ENCODE measurements around the gene RAB3D. TPM values are rescaled to one million over a fixed set of nuclear protein-coding genes. Genes with fewer than 3 reads are reported as not detected.
"Not testable (repeated sequence)": the region's sequence is repeated elsewhere in the genome, so short reads cannot be mapped to it uniquely, and the experiment has no call there.

Gene RAB3D
- total and polyA plus RNA-seq, 5 experiments from 2014 or later = 0.80 to 4.9 (median 1.4) TPM

GRCh38 chr19:11347546-11348039, 8.1 kb upstream of the RAB3D start:
- Mint-ChIP-seq H3K27me3 (no peaks in the 10 kb centered on the region), H3K4me1 (peaks cover 20 to 36% (median 33%) of the 10 kb centered on the region in 4 donors), H3K9me3 (peaks cover 0 to 7% (median 0%) of the 10 kb centered on the region in 9 donors), H3K4me3 (peak overlapping the region; percentile 89 to 99 (median 94)), H3K27ac (peak overlapping the region in 4 of 10 donors; percentile 29 to 92 (median 65)), H3K36me3 (peaks cover 0 to 3% (median 0%) of the 10 kb centered on the region in 3 donors)
- no peak for ATAC-seq
- no peak for DNase-seq
- POLR2A ChIA-PET = interaction anchor here (0.5 to 1.9 kb wide), 5 partner anchors 13 to 844 kb away, joined by 3 to 40 read pairs (median 6); partner anchors contain the start of gene SWSAP1

GRCh38 chr19:11346104-11346940, 6.9 kb upstream of the RAB3D start, which contains the start of the genes CCDC159 and TMEM205:
Gene CCDC159 (plus strand): TSS chr19:11346519. CDS start chr19:11346607, 88 bp downstream.
Gene TMEM205 (minus strand): TSS chr19:11346268. CDS start chr19:11345619, 649 bp downstream.
- POLR2A ChIA-PET = interaction anchor here (0.5 to 1.9 kb wide), 10 partner anchors 9 to 510 kb away, joined by 3 to 40 read pairs (median 4); partner anchors contain the start of genes ODAD3, PRKCSH, SWSAP1 and TMED1
- Mint-ChIP-seq H3K27ac (peak within 1 kb of the TSS; percentile 85 to 98 (median 92)), H3K36me3 (peaks cover 0 to 5% (median 0%) of the 10 kb centered on the region in 3 donors), H3K4me3 (peak within 1 kb of the TSS; percentile 89 to 99 (median 94)), H3K4me1 (peaks cover 20 to 36% (median 33%) of the 10 kb centered on the region in 4 donors), H3K27me3 (no peaks in the 10 kb centered on the region), H3K9me3 (peaks cover 0 to 7% (median 0%) of the 10 kb centered on the region in 9 donors)
- ATAC-seq = peak; percentile 97 to 99
- DNase-seq = peak; percentile 88 to 99 (median 98)

- Mint-ChIP-seq H3K4me1 (peaks cover 17 to 36% (median 33%) of the 10 kb centered on the region in 4 donors), H3K27ac (peak overlapping the region; percentile 31 to 95 (median 90)), H3K9me3 (peaks cover 0 to 7% (median 0%) of the 10 kb centered on the region in 9 donors), H3K27me3 (no peaks in the 10 kb centered on the region), H3K4me3 (peak overlapping the region; percentile 89 to 99 (median 94)), H3K36me3 (peaks cover 0 to 5% (median 0%) of the 10 kb centered on the region in 3 donors)
- POLR2A ChIA-PET = interaction anchor here (0.6 to 1.8 kb wide), 4 partner anchors 28 to 90 kb away, joined by 3 to 40 read pairs (median 8); partner anchors contain the start of genes ODAD3, PRKCSH and SWSAP1
- ATAC-seq (no peak), DNase-seq (no peak)
Measured at GRCh38 chr19:11345122-11345803, 5.8 kb upstream of the RAB3D start.

- no peaks in the 10 kb centered on the region for H3K9me3 Mint-ChIP-seq
- peaks cover 16 to 54% (median 50%) of the 10 kb centered on the region in 4 donors for H3K4me1 Mint-ChIP-seq
- no peaks in the 10 kb centered on the region for H3K27me3 Mint-ChIP-seq
- POLR2A ChIA-PET = no interaction called here
- peak overlapping the region in 1 of 10 donors; percentile 51 for H3K27ac Mint-ChIP-seq
- peak overlapping the region in 2 of 10 donors; percentile 22 to 42 for H3K4me3 Mint-ChIP-seq
- ATAC-seq (no peak), DNase-seq (no peak)
- H3K36me3 Mint-ChIP-seq = peaks cover 0 to 5% (median 0%) of the 10 kb centered on the region in 3 donors
Measured at GRCh38 chr19:11342429-11342828, 3.0 kb upstream of the RAB3D start.

GRCh38 chr19:11340099-11340467, 626 bp upstream of the RAB3D start:
- not testable (repeated sequence) for ATAC-seq, DNase-seq, H3K9me3 Mint-ChIP-seq, H3K27me3 Mint-ChIP-seq
- POLR2A ChIA-PET = interaction anchor here (0.8 to 1.0 kb wide), 2 partner anchors 9 to 35 kb away, joined by 3 to 10 read pairs; partner anchors contain the start of gene SWSAP1
- H3K36me3 Mint-ChIP-seq = peaks cover 4 to 11% (median 10%) of the 10 kb centered on the region in 3 donors
- H3K4me3 Mint-ChIP-seq = peak overlapping the region; percentile 71 to 89 (median 79)
- H3K4me1 Mint-ChIP-seq = peaks cover 7 to 37% (median 32%) of the 10 kb centered on the region in 4 donors
- peak overlapping the region in 2 of 10 donors; percentile 69 to 83 for H3K27ac Mint-ChIP-seq

GRCh38 chr19:11338569-11339253, 746 bp downstream of the RAB3D start:
- H3K9me3 Mint-ChIP-seq = no peaks in the 10 kb centered on the region
- peaks cover 4 to 17% (median 16%) of the 10 kb centered on the region in 3 donors for H3K36me3 Mint-ChIP-seq
- peak overlapping the region; percentile 71 to 89 (median 79) for H3K4me3 Mint-ChIP-seq
- H3K27me3 Mint-ChIP-seq = no peaks in the 10 kb centered on the region
- peak overlapping the region in 9 of 10 donors; percentile 27 to 90 (median 66) for H3K27ac Mint-ChIP-seq
- POLR2A ChIA-PET = interaction anchor here (0.9 kb wide), 1 partner anchor 37 kb away, joined by 5 read pairs; no protein-coding TSS in a partner anchor
- DNase-seq (no peak), ATAC-seq (peak in 1 of 2 donors; percentile 37)
- peaks cover 5 to 32% (median 24%) of the 10 kb centered on the region in 4 donors for H3K4me1 Mint-ChIP-seq

- Mint-ChIP-seq H3K4me3 (peak overlapping the region in 5 of 10 donors; percentile 12 to 87 (median 72)), H3K4me1 (peaks cover 5 to 28% (median 24%) of the 10 kb centered on the region in 4 donors), H3K27ac (peak overlapping the region in 2 of 10 donors; percentile 49 to 80), H3K36me3 (peaks cover 4 to 20% (median 20%) of the 10 kb centered on the region in 3 donors), H3K27me3 (no peaks in the 10 kb centered on the region), H3K9me3 (no peaks in the 10 kb centered on the region)
- DNase-seq = no peak
- ATAC-seq = no peak
- POLR2A ChIA-PET = interaction anchor here (0.6 to 1.2 kb wide), 5 partner anchors 8 to 144 kb away, joined by 3 to 6 read pairs (median 4); partner anchors contain the start of genes CCDC159 and TMEM205
Measured at GRCh38 chr19:11338121-11338520, 1.3 kb downstream of the RAB3D start.

GRCh38 chr19:11337080-11337479, 2.4 kb downstream of the RAB3D start:
- H3K36me3 Mint-ChIP-seq = peaks cover 4 to 24% (median 15%) of the 10 kb centered on the region in 3 donors
- H3K4me1 Mint-ChIP-seq = peaks cover 5 to 28% (median 24%) of the 10 kb centered on the region in 4 donors
- H3K9me3 Mint-ChIP-seq = no peaks in the 10 kb centered on the region
- H3K27ac Mint-ChIP-seq = peak overlapping the region in 4 of 10 donors; percentile 19 to 68 (median 46)
- peak overlapping the region in 2 of 10 donors; percentile 27 to 42 for H3K4me3 Mint-ChIP-seq
- POLR2A ChIA-PET = interaction anchor here (1.2 kb wide), 1 partner anchor 9 kb away, joined by 6 read pairs; the partner anchor contains the start of genes CCDC159 and TMEM205
- peak in 1 of 2 donors; percentile 34 for ATAC-seq
- no peaks in the 10 kb centered on the region for H3K27me3 Mint-ChIP-seq
- no peak for DNase-seq

- POLR2A ChIA-PET = no interaction called here
- H3K4me3 Mint-ChIP-seq = no peak overlapping the region
- H3K36me3 Mint-ChIP-seq = peaks cover 4 to 27% (median 15%) of the 10 kb centered on the region in 3 donors
- DNase-seq (no peak), ATAC-seq (no peak)
- H3K27ac Mint-ChIP-seq = peak overlapping the region in 1 of 10 donors; percentile 34
- no peaks in the 10 kb centered on the region for H3K9me3 Mint-ChIP-seq
- peaks cover 5 to 28% (median 24%) of the 10 kb centered on the region in 4 donors for H3K4me1 Mint-ChIP-seq
- no peaks in the 10 kb centered on the region for H3K27me3 Mint-ChIP-seq
Measured at GRCh38 chr19:11335449-11336146, 3.9 kb downstream of the RAB3D start.

GRCh38 chr19:11333838-11334237, 5.6 kb downstream of the RAB3D start:
- POLR2A ChIA-PET, DNase-seq, H3K4me3 Mint-ChIP-seq, H3K9me3 Mint-ChIP-seq, H3K27me3 Mint-ChIP-seq, ATAC-seq: not testable (repeated sequence)
- peaks cover 3 to 19% (median 18%) of the 10 kb centered on the region in 4 donors for H3K4me1 Mint-ChIP-seq
- peak overlapping the region in 1 of 10 donors; percentile 31 for H3K27ac Mint-ChIP-seq
- peaks cover 4 to 27% (median 19%) of the 10 kb centered on the region in 3 donors for H3K36me3 Mint-ChIP-seq
